Cardiac fibroblast (primary cell): ENCODE measurements around the gene TBXAS1.

Source experiments
- DNase-seq, 2 donors: peaks; one replicate each; pipeline versions ENCODE4 v3.0.0 to v3.0.0-alpha.2; 2010; ENCODE audit warnings: low read depth in 2 of 2
- H3K4me3 ChIP-seq, 2 donors: replicated peaks in 1 of 2; 1 replicate in 1 of 2; 2 replicates in 1 of 2; pipeline ENCODE4 v1.5.1; 2011; ENCODE audit warnings: low read depth in 2 of 2, low read length in 2 of 2, mild to moderate bottlenecking in 2 of 2, moderate library complexity in 1 of 2
- CTCF ChIP-seq: IDR thresholded peaks from one replicate; pipeline ENCODE4 v1.5.1; 2011; ENCODE audit warnings: low read depth, mild to moderate bottlenecking, low read length, inconsistent platforms

TBXAS1 gene

GRCh38 chr7:139852482-139852845 is 23.4 kb downstream of the TBXAS1 start:
- H3K4me3 ChIP-seq = no peak overlapping the region
- no peak for TF ChIP-seq CTCF
- no peak for DNase-seq

GRCh38 chr7:139853506-139854123 is 24.6 kb downstream of the TBXAS1 start:
- peak; percentile 86 to 94 for DNase-seq
- TF ChIP-seq CTCF = no peak
- no peak overlapping the region for H3K4me3 ChIP-seq

- H3K4me3 ChIP-seq = no peak overlapping the region
- no peak for TF ChIP-seq CTCF
- DNase-seq = peak; percentile 95 to 99
These were observed 25.1 kb downstream of the TBXAS1 start for GRCh38 chr7:139854124-139854511.

GRCh38 chr7:139854803-139855497 is 25.9 kb downstream of the TBXAS1 start:
- DNase-seq = no peak
- no peak overlapping the region for H3K4me3 ChIP-seq
- no peak for TF ChIP-seq CTCF

GRCh38 chr7:139855498-139856270 is 26.6 kb downstream of the TBXAS1 start:
- H3K4me3 ChIP-seq = no peak overlapping the region
- peak in 1 of 2 donors; percentile 52 for DNase-seq
- no peak for TF ChIP-seq CTCF

- no peak for DNase-seq
- no peak for TF ChIP-seq CTCF
- no peak overlapping the region for H3K4me3 ChIP-seq
These were observed 28.7 kb downstream of the TBXAS1 start for GRCh38 chr7:139857791-139858190.
